Peyer's patch (tissue), 4 donors: Measurements from ENCODE around the gene SCTR. TPM values are rescaled to one million over a fixed set of nuclear protein-coding genes. Genes with fewer than 3 reads are reported as not detected.

Source experiments
- DNase-seq, 3 donors: peaks; one replicate each; pipeline ENCODE4 v3.0.0-alpha.2; 2017 to 2019
- H3K27ac ChIP-seq, 4 donors: fragments of 200-600 bp; sonication (generic); one replicate each; pipeline ENCODE4 v1.5.1; 2016 to 2019
- H3K27me3 ChIP-seq, 2 donors: fragments of 200-600 bp; sonication (generic); one replicate each; pipeline ENCODE4 v1.5.1; 2019
- H3K36me3 ChIP-seq, 3 donors: fragments of 200-600 bp; sonication (generic); one replicate each; pipeline ENCODE4 v1.5.1; 2016 to 2019
- H3K4me1 ChIP-seq, 4 donors: fragments of 200-600 bp; sonication (generic); one replicate each; pipeline ENCODE4 v1.5.1; 2016 to 2019
- H3K4me3 ChIP-seq, 4 donors: fragments of 200-600 bp; sonication (generic); 1 replicate in 3 of 4; 2 replicates in 1 of 4; pipeline ENCODE4 v1.5.1; 2016 to 2019; ENCODE audit warnings: mild to moderate bottlenecking in 1 of 4
- H3K9me3 ChIP-seq, 4 donors: fragments of 200-600 bp; sonication (generic); one replicate each; pipeline ENCODE4 v1.5.1; 2016 to 2019; ENCODE audit warnings: mild to moderate bottlenecking in 1 of 4
- CTCF ChIP-seq, 6 experiments: fragments of 450-650 bp in 4 of 6; fragments of 200-600 bp in 2 of 6; sonication (generic) in 1 of 6; IDR thresholded peaks; one replicate each; pipeline ENCODE4 v1.5.1; 2017 to 2019; ENCODE audit warnings: antibody characterized with exemption in 6 of 6, mild to moderate bottlenecking in 3 of 6, moderate library complexity in 1 of 6
- POLR2A ChIP-seq, 2 donors: fragments of 450-650 bp; IDR thresholded peaks; one replicate each; pipeline ENCODE4 v1.5.1; 2017; ENCODE audit warnings: antibody characterized with exemption in 2 of 2, mild to moderate bottlenecking in 2 of 2, moderate library complexity in 2 of 2
- total RNA-seq, 4 donors: library from RNA; depleted of rRNA; stranded (reverse); fragments of >200 nt; gene quantifications; one replicate each; pipeline ENCODE4 v1.1.0, GENCODE V29; 2016

The SCTR gene
- total RNA-seq, 4 donors from 2014 or later, result 0.54 to 1.7 TPM; not detected in 2

GRCh38 chr2:119545754-119546446 lies 21.6 kb upstream of the SCTR start:
- no peaks in the 10 kb centered on the region for H3K27me3 ChIP-seq
- no peak for TF ChIP-seq POLR2A (IDR thresholded peaks at IDR 0.05)
- TF ChIP-seq CTCF (IDR thresholded peaks at IDR 0.05), result no peak
- no peak overlapping the region for H3K4me3 ChIP-seq
- no peak overlapping the region for H3K27ac ChIP-seq
- DNase-seq, result peak in 1 of 3 donors; percentile 71
- no peaks in the 10 kb centered on the region for H3K9me3 ChIP-seq
- H3K36me3 ChIP-seq, result no peaks in the 10 kb centered on the region
- peaks cover 0 to 20% (median 4%) of the 10 kb centered on the region in 4 donors for H3K4me1 ChIP-seq

GRCh38 chr2:119544939-119545475 lies 20.7 kb upstream of the SCTR start:
- no peak for DNase-seq
- Histone ChIP-seq H3K36me3 (no peaks in the 10 kb centered on the region), H3K9me3 (no peaks in the 10 kb centered on the region), H3K4me3 (peak overlapping the region; percentile 27 to 58 (median 44)), H3K27me3 (no peaks in the 10 kb centered on the region), H3K4me1 (peaks cover 0 to 20% (median 4%) of the 10 kb centered on the region in 4 donors), H3K27ac (no peak overlapping the region)
- TF ChIP-seq CTCF (IDR thresholded peaks at IDR 0.05), result no peak
- no peak for TF ChIP-seq POLR2A (IDR thresholded peaks at IDR 0.05)

GRCh38 chr2:119544075-119544938 lies 20.0 kb upstream of the SCTR start, which contains the start of gene CFAP221:
Gene CFAP221, plus strand, starts transcription at chr2:119544449. Its CDS starts 1,683 bp downstream, at chr2:119546132.
- Histone ChIP-seq H3K4me1 (peaks cover 0 to 20% (median 4%) of the 10 kb centered on the region in 4 donors), H3K36me3 (no peaks in the 10 kb centered on the region), H3K27me3 (no peaks in the 10 kb centered on the region), H3K9me3 (no peaks in the 10 kb centered on the region), H3K27ac (no peak within 1 kb of the TSS), H3K4me3 (peak within 1 kb of the TSS; percentile 27 to 58 (median 44))
- peak in 1 of 6 experiments; percentile 5 for TF ChIP-seq CTCF (IDR thresholded peaks at IDR 0.05)
- no peak for TF ChIP-seq POLR2A (IDR thresholded peaks at IDR 0.05)
- peak; percentile 18 to 80 (median 80) for DNase-seq

- no peak overlapping the region for H3K27ac ChIP-seq
Observed at GRCh38 chr2:119541476-119541875, 17.2 kb upstream of the SCTR start.

More at GRCh38 chr2:119541476-119541875, 17.2 kb upstream of the SCTR start:
- Histone ChIP-seq H3K27me3 (no peaks in the 10 kb centered on the region), H3K4me1 (peaks cover 0 to 15% (median 4%) of the 10 kb centered on the region in 4 donors), H3K9me3 (no peaks in the 10 kb centered on the region), H3K4me3 (no peak overlapping the region), H3K36me3 (no peaks in the 10 kb centered on the region)
- TF ChIP-seq CTCF (IDR thresholded peaks at IDR 0.05) (no peak), POLR2A (IDR thresholded peaks at IDR 0.05) (no peak)
- no peak for DNase-seq
